GM23338 (cell line): Measurements from ENCODE around the gene CCDC43. TPM values are rescaled to one million over a fixed set of nuclear protein-coding genes. Genes with fewer than 3 reads are reported as not detected.

Source experiments
- ATAC-seq: fragments of 200-7000 bp; cut with Tn5 transposase; 3 replicates; pipeline ENCODE4 v1.9.1; 2020
- DNase-seq: peaks from one replicate; pipeline ENCODE4 v3.0.0-alpha.2; 2015; ENCODE audit warnings: low spot score
- H2AFZ ChIP-seq: fragments of 200-600 bp; sonication (generic); 2 replicates; pipeline ENCODE4 v1.8.0; 2016; ENCODE audit warnings: antibody characterized with exemption, mild to moderate bottlenecking, moderate library complexity
- H3F3A ChIP-seq: fragments of 200-600 bp; sonication (generic); replicated peaks from 2 replicates; pipeline ENCODE4 v1.8.0; 2017; ENCODE audit warnings: antibody characterized with exemption, mixed run types, low read depth
- H3K27ac ChIP-seq: fragments of 200-600 bp; sonication (generic); 2 replicates; pipeline ENCODE4 v1.6.1; 2016; ENCODE audit warnings: low read depth
- H3K27me3 ChIP-seq: fragments of 200-600 bp; sonication (generic); 2 replicates; pipeline ENCODE4 v1.8.0; 2016; ENCODE audit warnings: mild to moderate bottlenecking, mixed run types, moderate library complexity; ENCODE audit not compliant: insufficient read depth
- H3K36me3 ChIP-seq: fragments of 200-600 bp; sonication (generic); 2 replicates; pipeline ENCODE4 v1.8.0; 2016; ENCODE audit warnings: mild to moderate bottlenecking; ENCODE audit not compliant: insufficient read depth
- H3K4me1 ChIP-seq: fragments of 200-600 bp; sonication (generic); 2 replicates; pipeline ENCODE4 v1.8.0; 2016; ENCODE audit warnings: mild to moderate bottlenecking, moderate library complexity; ENCODE audit not compliant: insufficient read depth
- H3K4me2 ChIP-seq: fragments of 200-600 bp; sonication (generic); 2 replicates; pipeline ENCODE4 v1.7.1; 2017; ENCODE audit warnings: mixed run types
- H3K4me3 ChIP-seq: fragments of 200-600 bp; sonication (generic); 2 replicates; pipeline ENCODE4 v1.6.1; 2016; ENCODE audit warnings: mixed run types
- H3K79me2 ChIP-seq: fragments of 200-600 bp; sonication (generic); replicated peaks from 2 replicates; pipeline ENCODE4 v1.8.0; 2017; ENCODE audit warnings: mild to moderate bottlenecking; ENCODE audit not compliant: insufficient read depth
- H3K9me2 ChIP-seq: fragments of 200-600 bp; sonication (generic); 2 replicates; pipeline ENCODE4 v1.8.0; 2017; ENCODE audit not compliant: insufficient read depth
- H4K20me1 ChIP-seq: fragments of 200-600 bp; sonication (generic); replicated peaks from 2 replicates; pipeline ENCODE4 v1.8.0; 2017; ENCODE audit warnings: mild to moderate bottlenecking; ENCODE audit not compliant: insufficient read depth
- H3K27ac Mint-ChIP-seq: 2 replicates; pipeline ENCODE4 v1.8.0; 2020; ENCODE audit warnings: inconsistent platforms, mild to moderate bottlenecking, moderate library complexity, mixed read lengths
- H3K27me3 Mint-ChIP-seq: 3 replicates; pipeline ENCODE4 v1.8.0; 2022; ENCODE audit warnings: low read depth, mild to moderate bottlenecking, moderate library complexity, mixed read lengths, inconsistent platforms; ENCODE audit not compliant: insufficient read depth, poor library complexity
- H3K36me3 Mint-ChIP-seq: 3 replicates; pipeline ENCODE4 v1.8.0; 2021; ENCODE audit warnings: low read depth, mild to moderate bottlenecking, inconsistent platforms, moderate library complexity, mixed read lengths
- H3K4me1 Mint-ChIP-seq: 3 replicates; pipeline ENCODE4 v1.8.0; 2020; ENCODE audit warnings: mild to moderate bottlenecking, inconsistent platforms, mixed read lengths
- H3K4me3 Mint-ChIP-seq: 3 replicates; pipeline ENCODE4 v1.8.0; 2021; ENCODE audit warnings: moderate library complexity, mild to moderate bottlenecking, inconsistent platforms, mixed read lengths
- H3K9me3 Mint-ChIP-seq: 3 replicates; pipeline ENCODE4 v1.8.0; 2020; ENCODE audit warnings: moderate library complexity, mild to moderate bottlenecking, inconsistent platforms, mixed read lengths
- CREB1 ChIP-seq: fragments of 250-450 bp; sonication (Bioruptor Pico); IDR thresholded peaks from 2 replicates; pipeline ENCODE4 v1.5.0; 2020; ENCODE audit warnings: low read depth, mild to moderate bottlenecking, moderate library complexity
- CTCF ChIP-seq, 2 experiments: fragments of 200-600 bp in 1 of 2; sonication (generic) in 1 of 2; conservative IDR thresholded peaks; 2 replicates each; pipeline versions ENCODE4 v1.5.1 to v1.6.1; 2016 to 2017; ENCODE audit warnings: antibody characterized with exemption in 2 of 2, low read depth in 2 of 2, mild to moderate bottlenecking in 2 of 2, moderate library complexity in 1 of 2
- ETS1 ChIP-seq: IDR thresholded peaks from 2 replicates; pipeline ENCODE4 v1.6.1; 2016; ENCODE audit warnings: antibody characterized with exemption
- JUNB ChIP-seq: IDR thresholded peaks from one replicate; pipeline ENCODE4 v1.6.1; 2016; ENCODE audit warnings: antibody characterized with exemption; ENCODE audit not compliant: unreplicated experiment
- REST ChIP-seq: IDR thresholded peaks from one replicate; pipeline ENCODE4 v1.6.1; 2018; ENCODE audit warnings: antibody characterized with exemption; ENCODE audit not compliant: unreplicated experiment
- STAT1 ChIP-seq: IDR thresholded peaks from one replicate; pipeline ENCODE4 v1.6.1; 2016; ENCODE audit warnings: antibody characterized with exemption; ENCODE audit not compliant: unreplicated experiment
- ZNF114 ChIP-seq: fragments of 250-450 bp; sonication (Bioruptor Pico); IDR thresholded peaks from 2 replicates; pipeline ENCODE4 v1.5.0; 2020; ENCODE audit warnings: mild to moderate bottlenecking, moderate library complexity
- ZNF331 ChIP-seq: fragments of 250-450 bp; sonication (Bioruptor Pico); IDR thresholded peaks from 2 replicates; pipeline ENCODE4 v1.5.0; 2020; ENCODE audit warnings: low read depth, mild to moderate bottlenecking, moderate library complexity
- ZNF462 ChIP-seq: fragments of 250-450 bp; sonication (Bioruptor Pico); IDR thresholded peaks from 2 replicates; pipeline ENCODE4 v1.5.0; 2020; ENCODE audit warnings: mild to moderate bottlenecking, moderate library complexity
- polyA plus RNA-seq: library from polyadenylated mRNA; unstranded; fragments of >200 nt; fragmentation: Nextera tagmentation; extraction: Ambion mirVana; gene quantifications from 2 replicates; pipeline ENCODE4 v1.2.1, GENCODE V29; 2016
- total RNA-seq: library from RNA; depleted of rRNA; stranded (reverse); fragments of >200 nt; shearing (Covaris generic); gene quantifications from 2 replicates; pipeline ENCODE4 v1.2.3, GENCODE V29; 2014

Gene CCDC43
- total and polyA plus RNA-seq, 2 experiments from 2014 or later = 29.8 to 55.3 TPM

GRCh38 chr17:44673893-44674292 is 15.7 kb downstream of the CCDC43 start:
- Mint-ChIP-seq H3K27ac (no peak overlapping the region), H3K4me1 (no peaks in the 10 kb centered on the region), H3K4me3 (no peak overlapping the region), H3K36me3 (peaks cover 10% of the 10 kb centered on the region; the same call in 2 of the 3 replicates), H3K27me3 (no peaks in the 10 kb centered on the region), H3K9me3 (no peaks in the 10 kb centered on the region)
- no peak overlapping the region for H3K4me2 ChIP-seq
- H3K79me2 ChIP-seq = no peaks in the 10 kb centered on the region
- no peaks in the 10 kb centered on the region for H3K9me2 ChIP-seq
- no peak overlapping the region for H3K4me3 ChIP-seq
- DNase-seq = no peak
- no peaks in the 10 kb centered on the region for H3K27me3 ChIP-seq
- H3K27ac ChIP-seq = no peak overlapping the region
- H3K4me1 ChIP-seq = no peaks in the 10 kb centered on the region
- no peak overlapping the region for H2AFZ ChIP-seq
- no peaks in the 10 kb centered on the region for H4K20me1 ChIP-seq
- ATAC-seq = no peak
- H3K36me3 ChIP-seq = peaks cover 5% of the 10 kb centered on the region; the same call in 1 of the 2 replicates
- no peaks in the 10 kb centered on the region for H3F3A ChIP-seq
- no peak for TF ChIP-seq CREB1
- no peak for TF ChIP-seq CTCF (conservative IDR thresholded peaks at IDR 0.05; ENCODE audit: low read depth in 2 of 2)
- no peak for TF ChIP-seq JUNB
- no peak for TF ChIP-seq ZNF331 (CRISPR knock-in tag)
- TF ChIP-seq ZNF114 = no peak
- TF ChIP-seq STAT1 = no peak
- no peak for TF ChIP-seq ETS1
- no peak for TF ChIP-seq ZNF462 (CRISPR knock-in tag)
- no peak for TF ChIP-seq REST
